Fibroblast of lung (primary cell): ENCODE data around the gene CDH4. TPM values are rescaled to one million over a fixed set of nuclear protein-coding genes. Genes with fewer than 3 reads are reported as not detected.

Source experiments
- DNase-seq, 2 donors: peaks; one replicate each; pipeline versions ENCODE4 v3.0.0 to v3.0.0-alpha.2; 2010; ENCODE audit warnings: low read depth in 2 of 2
- H2AFZ ChIP-seq: 2 replicates; pipeline ENCODE4 v1.5.1; 2012; ENCODE audit warnings: low read length, control low read depth, inconsistent platforms
- H3K27ac ChIP-seq: 2 replicates; pipeline ENCODE4 v1.5.1; 2011; ENCODE audit warnings: low read length, control low read depth; ENCODE audit not compliant: insufficient read depth
- H3K27me3 ChIP-seq: 2 replicates; pipeline ENCODE4 v1.5.1; 2011; ENCODE audit warnings: mild to moderate bottlenecking, low read length; ENCODE audit not compliant: control insufficient read depth, insufficient read depth
- H3K36me3 ChIP-seq: 2 replicates; pipeline ENCODE4 v1.5.1; 2011; ENCODE audit warnings: low read length; ENCODE audit not compliant: control insufficient read depth, insufficient read depth
- H3K4me1 ChIP-seq: 2 replicates; pipeline ENCODE4 v1.5.1; 2011; ENCODE audit warnings: low read length; ENCODE audit not compliant: control insufficient read depth, insufficient read depth; ENCODE audit errors: extremely low read depth
- H3K4me2 ChIP-seq: 2 replicates; pipeline ENCODE4 v1.5.1; 2011; ENCODE audit warnings: low read length, control low read depth; ENCODE audit not compliant: insufficient read depth; ENCODE audit errors: extremely low read depth
- H3K4me3 ChIP-seq, 4 experiments: fragments of 200-600 bp in 1 of 4; sonication (generic) in 1 of 4; replicated peaks in 1 of 4; 2 replicates each; pipeline ENCODE4 v1.5.1; 2011 to 2016; ENCODE audit warnings: low read length in 4 of 4, low read depth in 3 of 4, mild to moderate bottlenecking in 3 of 4, control low read depth in 2 of 4, inconsistent platforms in 1 of 4, mixed read lengths in 1 of 4; ENCODE audit not compliant: insufficient read depth in 1 of 4; ENCODE audit errors: control extremely low read depth in 1 of 4
- H3K79me2 ChIP-seq: 2 replicates; pipeline ENCODE4 v1.5.1; 2012; ENCODE audit warnings: mild to moderate bottlenecking, low read length, inconsistent platforms; ENCODE audit not compliant: control insufficient read depth, insufficient read depth
- H3K9ac ChIP-seq: 2 replicates; pipeline ENCODE4 v1.5.1; 2011; ENCODE audit warnings: mild to moderate bottlenecking, low read length, control low read depth; ENCODE audit not compliant: insufficient read depth
- H3K9me3 ChIP-seq: 2 replicates; pipeline ENCODE4 v1.5.1; 2012; ENCODE audit warnings: low read depth, low read length; ENCODE audit not compliant: control insufficient read depth, insufficient read depth
- H4K20me1 ChIP-seq: 2 replicates; pipeline ENCODE4 v1.5.1; 2011; ENCODE audit warnings: low read length; ENCODE audit not compliant: control insufficient read depth, insufficient read depth; ENCODE audit errors: extremely low read depth
- CTCF ChIP-seq, 2 donors: IDR thresholded peaks in 1 of 2; conservative IDR thresholded peaks in 1 of 2; 1 replicate in 1 of 2; 2 replicates in 1 of 2; pipeline ENCODE4 v1.5.1; 2011 to 2012; ENCODE audit warnings: low read length in 2 of 2, control low read depth in 1 of 2, inconsistent platforms in 1 of 2, low read depth in 1 of 2, mild to moderate bottlenecking in 1 of 2
- EZH2 ChIP-seq: IDR thresholded peaks from 2 replicates; pipeline ENCODE4 v1.5.1; 2012; ENCODE audit warnings: low read length, control low read depth, mild to moderate bottlenecking; ENCODE audit errors: missing control alignments
- polyA plus RNA-seq, 2 donors: library from polyadenylated mRNA; depleted of rRNA in 1 of 2; stranded (reverse) in 1 of 2; unstranded in 1 of 2; fragments of >200 nt; gene quantifications; 2 replicates each; pipeline ENCODE4 v1.2.1, GENCODE V29; 2011 to 2012; ENCODE audit warnings: missing spikeins in 1 of 2
- total RNA-seq: library from RNA; depleted of rRNA; stranded (reverse); fragments of >200 nt; gene quantifications from 2 replicates; pipeline ENCODE4 v1.2.1, GENCODE V29; 2014

Gene CDH4
- total and polyA plus RNA-seq, 2 donors (not counting 1 experiment from before 2014, with no cell fraction given) = 4.8 to 6.8 TPM

GRCh38 chr20:61895686-61896057 lies 643.6 kb downstream of the CDH4 start:
- no peaks in the 10 kb centered on the region for H3K4me1 ChIP-seq
- no peak overlapping the region for H3K9ac ChIP-seq
- no peak for DNase-seq
- no peaks in the 10 kb centered on the region for H4K20me1 ChIP-seq
- no peak overlapping the region for H3K27ac ChIP-seq
- no peak overlapping the region for H3K4me2 ChIP-seq
- no peaks in the 10 kb centered on the region for H3K36me3 ChIP-seq
- H3K9me3 ChIP-seq = no peaks in the 10 kb centered on the region
- no peaks in the 10 kb centered on the region for H3K79me2 ChIP-seq
- no peak overlapping the region for H3K4me3 ChIP-seq
- H2AFZ ChIP-seq = no peak overlapping the region
- no peak for TF ChIP-seq CTCF (conservative IDR thresholded peaks at IDR 0.05 in 1 of 2, IDR thresholded peaks at IDR 0.05 in 1 of 2; ENCODE audit: low read depth in 1 of 2, low read length in 2 of 2)
- no peak for TF ChIP-seq EZH2
- H3K27me3 ChIP-seq = no peaks in the 10 kb centered on the region

- H2AFZ ChIP-seq = no peak overlapping the region
- H3K27ac ChIP-seq = no peak overlapping the region
- no peak overlapping the region for H3K9ac ChIP-seq
- TF ChIP-seq CTCF (conservative IDR thresholded peaks at IDR 0.05 in 1 of 2, IDR thresholded peaks at IDR 0.05 in 1 of 2; ENCODE audit: low read depth in 1 of 2, low read length in 2 of 2) = peak; percentile 75 to 78
- no peak for TF ChIP-seq EZH2
- peak; percentile 24 to 43 for DNase-seq
- H3K4me3 ChIP-seq = no peak overlapping the region
- no peaks in the 10 kb centered on the region for H3K9me3 ChIP-seq
- no peaks in the 10 kb centered on the region for H3K4me1 ChIP-seq
- H3K27me3 ChIP-seq = no peaks in the 10 kb centered on the region
- no peaks in the 10 kb centered on the region for H3K36me3 ChIP-seq
- no peaks in the 10 kb centered on the region for H3K79me2 ChIP-seq
- no peak overlapping the region for H3K4me2 ChIP-seq
- no peaks in the 10 kb centered on the region for H4K20me1 ChIP-seq
These were observed 644.2 kb downstream of the CDH4 start for GRCh38 chr20:61896058-61896961.

GRCh38 chr20:61897401-61898295 lies 645.6 kb downstream of the CDH4 start:
- no peak overlapping the region for H3K4me3 ChIP-seq
- no peaks in the 10 kb centered on the region for H3K4me1 ChIP-seq
- no peaks in the 10 kb centered on the region for H3K79me2 ChIP-seq
- H3K27me3 ChIP-seq = no peaks in the 10 kb centered on the region
- no peak overlapping the region for H3K27ac ChIP-seq
- H4K20me1 ChIP-seq = no peaks in the 10 kb centered on the region
- no peak for DNase-seq
- no peaks in the 10 kb centered on the region for H3K9me3 ChIP-seq
- no peak overlapping the region for H3K9ac ChIP-seq
- H2AFZ ChIP-seq = no peak overlapping the region
- no peaks in the 10 kb centered on the region for H3K36me3 ChIP-seq
- TF ChIP-seq EZH2 = no peak
- no peak for TF ChIP-seq CTCF (conservative IDR thresholded peaks at IDR 0.05 in 1 of 2, IDR thresholded peaks at IDR 0.05 in 1 of 2; ENCODE audit: low read depth in 1 of 2, low read length in 2 of 2)
- H3K4me2 ChIP-seq = no peak overlapping the region
